AG04450 (cell line): Measurements from ENCODE around the gene SEMA3A. TPM values are rescaled to one million over a fixed set of nuclear protein-coding genes. Genes with fewer than 3 reads are reported as not detected.
A peak's percentile ranks its signal among the peaks of the same experiment; 100 is the strongest.

Experiments
- CTCF ChIA-PET: fragments of 300-600, 350-600 bp; formaldehyde crosslinking; extraction: SDS; loops from one replicate; lab custom pipeline; 2022; ENCODE audit warnings: antibody characterized with exemption, inconsistent platforms; lab: Charles Lee
- POLR2A ChIA-PET: fragments of 350-600 bp; formaldehyde crosslinking; extraction: SDS; loops from one replicate; lab custom pipeline; 2021; ENCODE audit warnings: antibody characterized with exemption, inconsistent platforms; lab: Yijun Ruan, JAX
- DNase-seq: peaks from one replicate; pipeline ENCODE4 v3.0.0-alpha.2; 2011; ENCODE audit warnings: low read depth, low spot score
- H3K27ac ChIP-seq: one replicate; pipeline ENCODE4 v1.5.1; 2012; ENCODE audit warnings: low read depth, low read length, control low read depth
- H3K27me3 ChIP-seq: one replicate; pipeline ENCODE4 v1.6.0; 2012; ENCODE audit warnings: low read length; ENCODE audit not compliant: control insufficient read depth, insufficient read depth
- H3K4me3 ChIP-seq: 2 replicates; pipeline ENCODE4 v1.5.1; 2011; ENCODE audit warnings: mild to moderate bottlenecking, low read depth, low read length, control low read depth
- H3K9me3 ChIP-seq: 2 replicates; pipeline ENCODE4 v1.5.1; 2012; ENCODE audit warnings: low read length; ENCODE audit not compliant: control insufficient read depth, insufficient read depth
- polyA plus RNA-seq: library from polyadenylated mRNA; depleted of rRNA; stranded (reverse); fragments of >200 nt; gene quantifications from 2 replicates; pipeline ENCODE4 v1.2.3, GENCODE V29; 2011
- TF ChIP-seq, protein P1 (sequence below): IDR thresholded peaks from 2 replicates; pipeline ENCODE4 v1.5.1; 2011; ENCODE audit warnings: low read depth, low read length, control low read depth, inconsistent platforms

SEMA3A gene
- polyA plus RNA-seq, 1 experiment = 80.2 TPM

DNA sequence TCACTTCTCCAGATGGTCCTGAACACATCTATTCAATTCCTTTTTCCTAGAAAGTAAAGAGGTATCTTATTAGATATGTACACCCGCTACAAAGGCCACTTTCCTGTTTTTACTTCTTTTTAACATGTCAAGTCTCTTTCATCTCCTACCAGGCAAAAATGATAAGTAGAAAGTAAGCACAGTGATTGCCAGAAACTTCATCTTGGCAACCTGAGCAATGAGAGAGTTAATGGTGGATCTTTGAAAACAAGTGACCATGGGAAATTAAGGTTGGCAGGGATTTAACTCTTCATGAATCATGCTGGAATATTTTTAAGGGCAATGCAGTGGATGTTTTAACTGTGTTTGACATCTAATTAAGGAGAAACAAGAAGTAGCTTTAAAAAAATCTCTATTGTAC lies 2.7 kb downstream of the SEMA3A start:
- no peak overlapping the region for H3K27ac ChIP-seq
- peak overlapping the region; percentile 70 for H3K4me3 ChIP-seq
- CTCF ChIA-PET = interaction anchor here (1.8 kb wide), 1 partner anchor 256 kb away, joined by 4 read pairs; no protein-coding TSS in a partner anchor
- POLR2A ChIA-PET = no interaction called here
- no peaks in the 10 kb centered on the region for H3K27me3 ChIP-seq
- TF ChIP-seq, protein P1, sequence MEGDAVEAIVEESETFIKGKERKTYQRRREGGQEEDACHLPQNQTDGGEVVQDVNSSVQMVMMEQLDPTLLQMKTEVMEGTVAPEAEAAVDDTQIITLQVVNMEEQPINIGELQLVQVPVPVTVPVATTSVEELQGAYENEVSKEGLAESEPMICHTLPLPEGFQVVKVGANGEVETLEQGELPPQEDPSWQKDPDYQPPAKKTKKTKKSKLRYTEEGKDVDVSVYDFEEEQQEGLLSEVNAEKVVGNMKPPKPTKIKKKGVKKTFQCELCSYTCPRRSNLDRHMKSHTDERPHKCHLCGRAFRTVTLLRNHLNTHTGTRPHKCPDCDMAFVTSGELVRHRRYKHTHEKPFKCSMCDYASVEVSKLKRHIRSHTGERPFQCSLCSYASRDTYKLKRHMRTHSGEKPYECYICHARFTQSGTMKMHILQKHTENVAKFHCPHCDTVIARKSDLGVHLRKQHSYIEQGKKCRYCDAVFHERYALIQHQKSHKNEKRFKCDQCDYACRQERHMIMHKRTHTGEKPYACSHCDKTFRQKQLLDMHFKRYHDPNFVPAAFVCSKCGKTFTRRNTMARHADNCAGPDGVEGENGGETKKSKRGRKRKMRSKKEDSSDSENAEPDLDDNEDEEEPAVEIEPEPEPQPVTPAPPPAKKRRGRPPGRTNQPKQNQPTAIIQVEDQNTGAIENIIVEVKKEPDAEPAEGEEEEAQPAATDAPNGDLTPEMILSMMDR = no peak
- no peak for DNase-seq
- no peaks in the 10 kb centered on the region for H3K9me3 ChIP-seq

DNA sequence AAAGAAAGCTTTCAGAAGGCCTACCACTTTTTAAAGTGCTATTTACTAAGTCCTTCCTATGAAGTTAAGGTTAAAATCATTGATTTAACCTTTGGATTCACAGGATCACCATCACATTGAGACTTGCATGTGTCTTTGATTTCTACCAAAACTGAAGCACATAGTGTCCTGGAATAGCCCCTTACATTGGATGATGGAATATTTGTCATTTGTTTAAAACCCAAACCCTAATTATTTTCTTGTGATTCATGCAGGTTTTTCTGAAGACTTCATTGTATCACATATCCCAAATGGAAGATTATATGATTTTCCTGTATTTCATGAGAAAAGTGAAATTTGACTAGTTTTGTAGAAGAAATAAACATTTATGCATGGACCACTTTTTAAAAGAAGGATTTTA lies 3.3 kb downstream of the SEMA3A start:
- Histone ChIP-seq H3K9me3 (no peaks in the 10 kb centered on the region), H3K4me3 (peak overlapping the region; percentile 70), H3K27ac (no peak overlapping the region), H3K27me3 (no peaks in the 10 kb centered on the region)
- no peak for DNase-seq
- TF ChIP-seq, protein P1 = no peak
- POLR2A ChIA-PET = no interaction called here
- CTCF ChIA-PET = interaction anchor here (1.8 kb wide), 1 partner anchor 255 kb away, joined by 4 read pairs; no protein-coding TSS in a partner anchor

DNA sequence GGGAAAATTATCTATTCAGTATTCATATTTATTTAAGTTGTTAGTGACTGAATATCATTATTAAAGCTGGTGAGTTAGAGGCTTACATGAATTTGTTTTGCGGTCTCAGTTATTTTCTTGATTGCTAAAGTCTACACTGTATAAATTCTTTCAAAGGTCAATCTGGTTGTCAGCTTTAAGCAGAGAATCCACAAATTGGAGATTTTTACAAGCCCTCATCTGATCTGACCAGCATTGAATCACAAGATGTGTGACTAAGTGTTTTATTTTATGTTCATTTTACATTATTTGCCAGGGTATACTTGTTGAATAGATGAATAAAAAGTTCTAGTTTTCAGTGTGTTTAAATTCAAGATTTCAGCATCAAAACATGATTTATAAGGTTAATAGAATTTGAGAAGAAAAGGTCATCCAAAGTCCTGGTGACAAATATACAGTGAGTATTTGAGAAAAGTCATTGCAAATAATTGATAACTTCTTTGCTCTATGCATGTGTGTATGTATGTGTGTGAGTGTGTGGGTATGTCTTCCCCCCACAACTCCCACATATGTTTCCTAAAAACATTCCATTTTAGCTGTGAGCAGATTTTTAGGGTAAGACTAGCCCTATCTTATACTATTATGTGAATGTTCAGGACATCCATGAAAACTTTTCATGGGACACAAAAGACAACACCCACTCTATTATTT lies 4.4 kb downstream of the SEMA3A start:
- CTCF ChIA-PET = interaction anchor here (1.6 to 4.8 kb wide), 2 partner anchors 214 to 255 kb away, joined by 3 to 23 read pairs; no protein-coding TSS in a partner anchor
- TF ChIP-seq, protein P1 = no peak
- no peaks in the 10 kb centered on the region for H3K9me3 ChIP-seq
- H3K27ac ChIP-seq = no peak overlapping the region
- H3K27me3 ChIP-seq = no peaks in the 10 kb centered on the region
- POLR2A ChIA-PET = no interaction called here
- DNase-seq = no peak
- H3K4me3 ChIP-seq = peak overlapping the region; percentile 35

DNA sequence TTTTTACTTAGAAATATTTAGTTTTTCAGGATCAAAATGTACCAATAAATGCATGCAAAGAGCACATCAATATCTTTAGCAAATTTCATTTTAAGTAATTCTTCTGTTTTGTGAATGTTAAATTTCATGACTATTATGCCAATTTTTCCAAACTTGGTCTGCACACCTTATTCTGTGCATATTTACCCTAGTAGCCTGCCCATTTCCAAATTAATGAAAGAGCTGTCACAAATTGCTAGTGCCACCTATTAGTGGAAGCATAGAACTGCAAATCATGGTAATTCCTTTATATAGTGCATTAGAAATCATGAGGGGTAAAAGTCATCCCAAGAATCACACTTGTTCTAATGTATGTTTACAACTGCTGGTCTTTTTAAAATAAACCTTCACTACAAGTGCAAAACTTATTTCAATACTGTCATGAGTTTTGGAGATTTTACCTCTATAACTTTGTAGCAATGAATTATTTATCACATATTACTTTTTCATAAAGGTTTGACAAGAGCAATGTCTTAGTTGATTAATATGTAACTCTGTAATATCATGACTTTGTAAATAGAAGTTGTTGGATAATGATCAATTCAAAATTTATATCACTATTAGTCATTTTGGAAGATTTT lies 5.7 kb downstream of the SEMA3A start:
- no peaks in the 10 kb centered on the region for H3K27me3 ChIP-seq
- POLR2A ChIA-PET = no interaction called here
- H3K9me3 ChIP-seq = no peaks in the 10 kb centered on the region
- CTCF ChIA-PET = interaction anchor here (0.7 to 4.8 kb wide), 2 partner anchors 138 to 253 kb away, joined by 3 to 23 read pairs; no protein-coding TSS in a partner anchor
- no peak overlapping the region; the same call in 1 of the 2 replicates for H3K4me3 ChIP-seq
- H3K27ac ChIP-seq = no peak overlapping the region
- DNase-seq = no peak
- TF ChIP-seq, protein P1 = peak; percentile 51
